GM12874 (cell line): ENCODE data around the gene WDPCP.

ENCODE experiments used
- CTCF ChIP-seq: IDR thresholded peaks from 2 replicates; pipeline ENCODE4 v1.5.1; 2011; ENCODE audit warnings: low read depth, mild to moderate bottlenecking, control low read depth, low read length, moderate library complexity; ENCODE audit not compliant: insufficient read depth

Gene WDPCP

GRCh38 chr2:63588385-63589147 lies at the start of gene WDPCP, which contains the start of gene MDH1:
WDPCP (minus strand) TSS chr2:63588477; CDS start chr2:63588271, 206 bp downstream.
MDH1 (plus strand) TSS chr2:63588963; CDS start chr2:63589044, 81 bp downstream.
- no peak for TF ChIP-seq CTCF

GRCh38 chr2:63632382-63632781 lies 44.1 kb upstream of the WDPCP start:
- TF ChIP-seq CTCF: no peak

GRCh38 chr2:63631501-63631900 lies 43.2 kb upstream of the WDPCP start:
- no peak for TF ChIP-seq CTCF

- no peak for TF ChIP-seq CTCF
Measured at GRCh38 chr2:63628403-63628942, 40.2 kb upstream of the WDPCP start.

- TF ChIP-seq CTCF: no peak
Measured at GRCh38 chr2:63627866-63628265, 39.6 kb upstream of the WDPCP start.

- no peak for TF ChIP-seq CTCF
Measured at GRCh38 chr2:63622751-63623150, 34.5 kb upstream of the WDPCP start.

GRCh38 chr2:63619328-63619727 lies 31.1 kb upstream of the WDPCP start:
- no peak for TF ChIP-seq CTCF
